Measurements from ENCODE around the gene UPK2. TPM values are rescaled to one million over a fixed set of nuclear protein-coding genes. Genes with fewer than 3 reads are reported as not detected.

UPK2 gene
- total and polyA plus RNA-seq, 2 of the 13 experiments (the other 11 are each of a cell fraction or from before 2014, with no cell fraction given) = not detected

DNA sequence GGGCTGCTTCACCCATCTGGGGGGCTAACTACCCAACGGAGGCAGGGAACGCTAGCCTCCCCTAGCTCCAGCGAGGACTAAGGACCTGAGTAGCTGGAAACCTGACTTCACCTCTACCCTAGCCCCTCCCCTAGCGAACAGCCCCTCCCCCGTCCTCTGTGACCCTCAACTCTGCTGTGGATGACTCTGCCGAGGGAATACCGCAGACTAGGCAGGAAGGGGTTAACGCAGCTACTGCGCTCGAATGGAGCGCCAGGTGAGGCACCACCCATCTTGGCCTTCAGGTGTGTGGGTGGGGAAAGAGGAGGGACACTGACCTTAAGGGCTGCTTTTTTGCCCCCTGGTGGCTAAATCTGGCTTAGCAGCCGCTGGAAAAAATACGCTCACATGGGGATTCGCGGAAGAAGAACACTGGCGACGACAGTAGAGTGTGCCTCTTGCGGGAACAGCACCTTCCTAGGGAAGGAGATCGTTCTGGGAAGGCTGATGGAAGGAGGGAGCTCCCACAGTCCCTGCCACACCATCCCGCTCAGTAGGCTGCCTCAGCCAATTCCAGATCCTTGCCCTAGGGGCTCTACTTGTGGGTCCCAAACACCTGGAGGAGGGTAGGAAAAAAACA, 25.9 kb upstream of the UPK2 start (continued):
- no peak for TF ChIP-seq NONO (IDR thresholded peaks at IDR 0.05)
- TF ChIP-seq NONO (CRISPR knock-in tag; conservative IDR thresholded peaks at IDR 0.05) = peak; percentile 77; the same call in 1 of the 2 replicates
- 0 out of 2 replicates have a peak, but pooled peaks have one; percentile 33 for TF ChIP-seq KLF6 (CRISPR knock-in tag; IDR thresholded peaks at IDR 0.05)
- no peak for TF ChIP-seq ZNF674 (CRISPR knock-in tag; IDR thresholded peaks at IDR 0.05; ENCODE audit: low read depth)
- TF ChIP-seq, protein P1, sequence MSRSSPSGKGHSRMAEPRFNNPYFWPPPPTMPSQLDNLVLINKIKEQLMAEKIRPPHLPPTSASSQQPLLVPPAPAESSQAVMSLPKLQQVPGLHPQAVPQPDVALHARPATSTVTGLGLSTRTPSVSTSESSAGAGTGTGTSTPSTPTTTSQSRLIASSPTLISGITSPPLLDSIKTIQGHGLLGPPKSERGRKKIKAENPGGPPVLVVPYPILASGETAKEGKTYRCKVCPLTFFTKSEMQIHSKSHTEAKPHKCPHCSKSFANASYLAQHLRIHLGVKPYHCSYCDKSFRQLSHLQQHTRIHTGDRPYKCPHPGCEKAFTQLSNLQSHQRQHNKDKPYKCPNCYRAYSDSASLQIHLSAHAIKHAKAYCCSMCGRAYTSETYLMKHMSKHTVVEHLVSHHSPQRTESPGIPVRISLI (CRISPR knock-in tag; IDR thresholded peaks at IDR 0.05; ENCODE audit: borderline replicate concordance) = no peak
- TF ChIP-seq ZSCAN9 (CRISPR knock-in tag; IDR thresholded peaks at IDR 0.05; ENCODE audit: borderline replicate concordance) = 0 out of 2 replicates have a peak, but pooled peaks have one; percentile 40
- TF ChIP-seq ZNF430 (CRISPR knock-in tag; IDR thresholded peaks at IDR 0.05) = no peak
- peak; percentile 50; the same call in 1 of the 2 replicates for TF ChIP-seq REPIN1 (CRISPR knock-in tag; IDR thresholded peaks at IDR 0.05; ENCODE audit: borderline replicate concordance, low read depth)
- no peak for TF ChIP-seq ZNF251 (CRISPR knock-in tag; IDR thresholded peaks at IDR 0.05)
- TF ChIP-seq ZNF136 (CRISPR knock-in tag; IDR thresholded peaks at IDR 0.05; ENCODE audit: low read depth) = no peak
- no peak for TF ChIP-seq IRF9 (CRISPR knock-in tag; IDR thresholded peaks at IDR 0.05; ENCODE audit: borderline replicate concordance)
- TF ChIP-seq PATZ1 (CRISPR knock-in tag; IDR thresholded peaks at IDR 0.05) = peak; percentile 56
- TF ChIP-seq SMAD9 (CRISPR knock-in tag; IDR thresholded peaks at IDR 0.05) = 0 out of 2 replicates have a peak, but pooled peaks have one; percentile 45
- TF ChIP-seq IRX3 (CRISPR knock-in tag; IDR thresholded peaks at IDR 0.05; ENCODE audit: borderline replicate concordance, low read depth) = no peak
- no peak for TF ChIP-seq ZSCAN12 (CRISPR knock-in tag; IDR thresholded peaks at IDR 0.05)
- peak; percentile 96 for TF ChIP-seq ZNF652 (CRISPR knock-in tag; IDR thresholded peaks at IDR 0.05; ENCODE audit: borderline replicate concordance, low read depth)
- TF ChIP-seq SETDB1 (CRISPR knock-in tag; IDR thresholded peaks at IDR 0.05; ENCODE audit: borderline replicate concordance) = no peak
- TF ChIP-seq MED1 (CRISPR knock-in tag; IDR thresholded peaks at IDR 0.05) = peak; percentile 34; the same call in 1 of the 2 replicates
- peak; percentile 16; the same call in 1 of the 2 replicates for TF ChIP-seq MAZ (IDR thresholded peaks at IDR 0.05; ENCODE audit: borderline replicate concordance, low read depth, low read length)
- TF ChIP-seq MAZ (CRISPR knock-in tag; IDR thresholded peaks at IDR 0.05; ENCODE audit: low read depth) = peak; percentile 62; the same call in 1 of the 2 replicates
- TF ChIP-seq YY1 (IDR thresholded peaks at IDR 0.05; ENCODE audit: insufficient read depth, insufficient replicate concordance, low read depth, low read length) = peak; percentile 25
- no peak for TF ChIP-seq AHR (CRISPR knock-in tag; IDR thresholded peaks at IDR 0.05)
- 0 out of 2 replicates have a peak, but pooled peaks have one; percentile 37 for TF ChIP-seq HOXA5 (CRISPR knock-in tag; IDR thresholded peaks at IDR 0.05)
- no peak for TF ChIP-seq ZNF746 (CRISPR knock-in tag; IDR thresholded peaks at IDR 0.05)
- peak; percentile 42; the same call in 1 of the 2 replicates for TF ChIP-seq NFKB2 (CRISPR knock-in tag; IDR thresholded peaks at IDR 0.05; ENCODE audit: borderline replicate concordance)
- TF ChIP-seq GATAD2A (CRISPR knock-in tag; IDR thresholded peaks at IDR 0.05) = peak; percentile 55; the same call in 1 of the 2 replicates
- peak; percentile 68 for TF ChIP-seq ZSCAN25 (CRISPR knock-in tag; IDR thresholded peaks at IDR 0.05)
- no peak for TF ChIP-seq ATM (IDR thresholded peaks at IDR 0.05; ENCODE audit: borderline replicate concordance)
- TF ChIP-seq RXRA (CRISPR knock-in tag; IDR thresholded peaks at IDR 0.05) = peak; percentile 62

All from HepG2 (cell line).